HUES48 (cell line): Measurements from ENCODE around the gene NCOA5.

ENCODE experiments used
- H3K27ac ChIP-seq: one replicate; pipeline ENCODE4 v1.7.0; 2013; ENCODE audit warnings: low read depth, low read length, inconsistent platforms
- H3K27me3 ChIP-seq: 2 replicates; pipeline ENCODE4 v1.6.1; 2013; ENCODE audit warnings: mild to moderate bottlenecking, low read length; ENCODE audit not compliant: control insufficient read depth, insufficient read depth
- H3K36me3 ChIP-seq: 2 replicates; pipeline ENCODE4 v1.6.1; 2013; ENCODE audit warnings: low read length; ENCODE audit not compliant: control insufficient read depth, insufficient read depth
- H3K4me1 ChIP-seq: 2 replicates; pipeline ENCODE4 v1.6.1; 2013; ENCODE audit warnings: mild to moderate bottlenecking, low read length; ENCODE audit not compliant: control insufficient read depth, insufficient read depth
- H3K4me3 ChIP-seq: 2 replicates; pipeline ENCODE4 v1.5.1; 2013; ENCODE audit warnings: mild to moderate bottlenecking, low read depth, low read length
- H3K9ac ChIP-seq: 2 replicates; pipeline ENCODE4 v1.6.1; 2013; ENCODE audit warnings: mild to moderate bottlenecking, low read depth, low read length, moderate library complexity
- H3K9me3 ChIP-seq: 2 replicates; pipeline ENCODE4 v1.6.1; 2013; ENCODE audit warnings: low read length; ENCODE audit not compliant: control insufficient read depth, insufficient read depth

NCOA5 gene

GRCh38 chr20:46011631-46012482, 77.9 kb downstream of the NCOA5 start:
- Histone ChIP-seq H3K36me3 (no peaks in the 10 kb centered on the region), H3K27me3 (peaks cover 10% of the 10 kb centered on the region), H3K4me3 (no peak overlapping the region)

More at GRCh38 chr20:46011631-46012482, 77.9 kb downstream of the NCOA5 start:
- H3K9ac ChIP-seq: no peak overlapping the region
- H3K27ac ChIP-seq: no peak overlapping the region
- H3K4me1 ChIP-seq: peaks cover 19% of the 10 kb centered on the region
- H3K9me3 ChIP-seq: no peaks in the 10 kb centered on the region
